CD14-positive monocyte (primary cell): ENCODE results near the gene PLAC9. TPM values are rescaled to one million over a fixed set of nuclear protein-coding genes. Genes with fewer than 3 reads are reported as not detected.

Experiments
- DNase-seq, 3 donors: peaks; one replicate each; pipeline ENCODE4 v3.0.0-alpha.2; 2011 to 2022
- H2AFZ ChIP-seq: 2 replicates; pipeline ENCODE4 v1.6.0; 2012; ENCODE audit warnings: mild to moderate bottlenecking, low read depth, low read length, inconsistent platforms; ENCODE audit not compliant: insufficient read depth, poor library complexity, severe bottlenecking
- H3K27ac ChIP-seq, 2 donors: 1 replicate in 1 of 2; 2 replicates in 1 of 2; pipeline ENCODE4 v1.5.1; 2012 to 2013; ENCODE audit warnings: low read length in 2 of 2, control low read depth in 1 of 2, inconsistent platforms in 1 of 2, low read depth in 1 of 2, mild to moderate bottlenecking in 1 of 2
- H3K27me3 ChIP-seq, 2 donors: one replicate each; pipeline versions ENCODE4 v1.6.0 to v1.6.1; 2011 to 2013; ENCODE audit warnings: low read length in 2 of 2; ENCODE audit not compliant: control insufficient read depth in 2 of 2, insufficient read depth in 2 of 2
- H3K36me3 ChIP-seq, 2 donors: replicated peaks in 1 of 2; 1 replicate in 1 of 2; 2 replicates in 1 of 2; pipeline versions ENCODE4 v1.5.1 to v1.6.1; 2012 to 2013; ENCODE audit warnings: low read length in 2 of 2, control low read depth in 1 of 2, inconsistent platforms in 1 of 2, mild to moderate bottlenecking in 1 of 2; ENCODE audit not compliant: insufficient read depth in 2 of 2, control insufficient read depth in 1 of 2
- H3K4me1 ChIP-seq, 2 donors: 1 replicate in 1 of 2; 2 replicates in 1 of 2; pipeline versions ENCODE4 v1.5.1 to v1.6.1; 2012 to 2013; ENCODE audit warnings: low read length in 2 of 2, control low read depth in 1 of 2, inconsistent platforms in 1 of 2, mild to moderate bottlenecking in 1 of 2, moderate library complexity in 1 of 2; ENCODE audit not compliant: insufficient read depth in 2 of 2, control insufficient read depth in 1 of 2
- H3K4me2 ChIP-seq: replicated peaks from 2 replicates; pipeline ENCODE3; 2012; ENCODE audit warnings: low read length, moderate library complexity, mild to moderate bottlenecking; ENCODE audit not compliant: poor library complexity, severe bottlenecking; ENCODE audit errors: extremely low read depth
- H3K4me3 ChIP-seq, 3 experiments: fragments of 200-600 bp in 1 of 3; sonication (generic) in 1 of 3; replicated peaks in 1 of 3; 1 replicate in 2 of 3; 2 replicates in 1 of 3; pipeline ENCODE4 v1.5.1; 2011 to 2013; ENCODE audit warnings: low read length in 3 of 3, mild to moderate bottlenecking in 3 of 3, control low read depth in 2 of 3, low read depth in 2 of 3, inconsistent platforms in 1 of 3, moderate library complexity in 1 of 3
- H3K79me2 ChIP-seq: 2 replicates; pipeline ENCODE4 v1.6.0; 2012; ENCODE audit warnings: mild to moderate bottlenecking, control low read depth, inconsistent platforms, low read length, moderate library complexity; ENCODE audit not compliant: insufficient read depth
- H3K9ac ChIP-seq: 2 replicates; pipeline ENCODE4 v1.6.0; 2017; ENCODE audit warnings: low read length, mild to moderate bottlenecking; ENCODE audit not compliant: insufficient read depth, poor library complexity, severe bottlenecking
- H3K9me3 ChIP-seq, 2 donors: replicated peaks in 1 of 2; 1 replicate in 1 of 2; 2 replicates in 1 of 2; pipeline versions ENCODE4 v1.5.1 to v1.6.1; 2012 to 2013; ENCODE audit warnings: low read length in 2 of 2, control low read depth in 1 of 2; ENCODE audit not compliant: control insufficient read depth in 1 of 2, insufficient read depth in 1 of 2
- H4K20me1 ChIP-seq: 2 replicates; pipeline ENCODE4 v1.6.0; 2012; ENCODE audit warnings: mild to moderate bottlenecking, low read length, control low read depth, moderate library complexity; ENCODE audit not compliant: insufficient read depth
- H3K27ac Mint-ChIP-seq, 7 donors: one replicate each; pipeline ENCODE4 v1.8.0; 2020; ENCODE audit warnings: mild to moderate bottlenecking in 7 of 7, mixed read lengths in 7 of 7, moderate library complexity in 6 of 7, inconsistent platforms in 2 of 7
- H3K27me3 Mint-ChIP-seq, 3 donors: one replicate each; pipeline ENCODE4 v1.8.0; 2021 to 2022; ENCODE audit warnings: low read depth in 3 of 3, mild to moderate bottlenecking in 3 of 3, mixed read lengths in 3 of 3, moderate library complexity in 3 of 3, inconsistent platforms in 1 of 3
- H3K36me3 Mint-ChIP-seq, 2 donors: one replicate each; pipeline ENCODE4 v1.8.0; 2020; ENCODE audit warnings: mixed read lengths in 2 of 2, inconsistent platforms in 1 of 2, mild to moderate bottlenecking in 1 of 2
- H3K4me1 Mint-ChIP-seq: one replicate; pipeline ENCODE4 v1.8.0; 2020; ENCODE audit warnings: mild to moderate bottlenecking, mixed read lengths
- H3K4me3 Mint-ChIP-seq, 2 donors: one replicate each; pipeline ENCODE4 v1.8.0; 2020; ENCODE audit warnings: mild to moderate bottlenecking in 2 of 2, mixed read lengths in 2 of 2, moderate library complexity in 1 of 2
- H3K9me3 Mint-ChIP-seq, 7 donors: one replicate each; pipeline ENCODE4 v1.8.0; 2020 to 2022; ENCODE audit warnings: mixed read lengths in 7 of 7, mild to moderate bottlenecking in 6 of 7, moderate library complexity in 6 of 7, inconsistent platforms in 2 of 7
- WGBS: methylation state at CpG from one replicate; pipeline ENCODE4 v1.1.5; 2013; ENCODE audit warnings: missing lambda C conversion rate; ENCODE audit not compliant: insufficient coverage; 5-methylcytosine and 5-hydroxymethylcytosine counted together
- intact Hi-C, 2 donors: fragments of 100-400 bp; cut with micrococcal nuclease; formaldehyde crosslinking; loops; one replicate each; pipeline versions ENCODE4 v1.15.0 to v1.15.1; 2023
- polyA plus RNA-seq, 3 donors: library from polyadenylated mRNA; depleted of rRNA in 1 of 3; unstranded in 2 of 3; stranded (reverse) in 1 of 3; fragments of 300-500 nt in 2 of 3; fragments of >200 nt in 1 of 3; fragmentation: Illumina TruSeq in 2 of 3; gene quantifications; 1 replicate in 2 of 3; 2 replicates in 1 of 3; pipeline ENCODE4 v1.2.3, GENCODE V29; 2012 to 2021
- TF ChIP-seq, protein P1 (sequence below): fragments of 200-600 bp; IDR thresholded peaks from one replicate; pipeline ENCODE4 v1.8.0; 2022; ENCODE audit warnings: antibody characterized with exemption, mild to moderate bottlenecking

Gene PLAC9
- polyA plus RNA-seq, 3 donors = not detected

DNA sequence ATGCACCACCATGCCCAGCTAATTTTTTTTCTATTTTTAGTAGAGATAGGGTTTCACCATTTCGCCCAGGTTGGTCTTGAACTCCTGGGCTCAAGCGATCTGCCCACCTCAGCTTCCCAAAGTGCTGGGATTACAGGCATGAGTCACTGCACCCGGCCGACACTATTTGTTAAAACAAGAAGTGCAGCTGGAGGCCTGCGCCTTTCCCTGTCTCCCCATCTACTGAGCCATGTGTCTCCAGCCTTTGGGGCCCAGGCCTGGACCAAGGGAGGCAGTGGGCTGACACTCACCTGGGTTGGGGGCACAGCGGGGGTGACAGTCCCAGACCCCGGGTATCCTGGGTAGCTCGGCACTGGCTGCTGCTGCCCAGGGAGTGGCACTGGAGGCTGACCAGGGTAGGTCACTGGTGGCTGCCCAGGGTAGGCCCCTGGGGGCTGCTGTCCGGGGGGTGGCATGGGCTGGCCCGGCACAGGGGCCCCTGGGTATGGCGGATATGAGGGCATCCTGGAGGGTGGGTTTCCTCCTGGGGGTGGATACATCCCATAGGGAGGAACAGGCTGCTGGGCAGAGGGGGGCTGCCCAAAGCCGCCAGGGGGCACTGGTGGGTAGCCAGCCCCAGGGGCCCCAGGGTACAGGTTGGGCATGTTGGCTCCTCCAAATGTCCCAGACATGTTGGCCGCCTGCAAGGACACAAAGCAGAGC is 36.3 kb downstream of the PLAC9 start:
- Histone ChIP-seq H3K9me3 (no peaks in the 10 kb centered on the region), H3K4me1 (peaks cover 22 to 33% of the 10 kb centered on the region in 2 donors), H3K4me2 (no peak overlapping the region), H4K20me1 (peaks cover 71% of the 10 kb centered on the region), H3K27ac (peak overlapping the region in 1 of 2 donors; percentile 65), H2AFZ (no peak overlapping the region), H3K9ac (no peak overlapping the region), H3K27me3 (no peaks in the 10 kb centered on the region), H3K36me3 (peaks cover 62 to 93% of the 10 kb centered on the region in 2 donors), H3K79me2 (peaks cover 53% of the 10 kb centered on the region), H3K4me3 (no peak overlapping the region)
- H3K4me3 Mint-ChIP-seq = no peak overlapping the region
- H3K9me3 Mint-ChIP-seq = peaks cover 0 to 3% (median 0%) of the 10 kb centered on the region in 7 donors
- peaks cover 73 to 89% of the 10 kb centered on the region in 2 donors for H3K36me3 Mint-ChIP-seq
- WGBS = 94% methylated on average over 12 of the region's 13 CpGs
- TF ChIP-seq, protein P1, sequence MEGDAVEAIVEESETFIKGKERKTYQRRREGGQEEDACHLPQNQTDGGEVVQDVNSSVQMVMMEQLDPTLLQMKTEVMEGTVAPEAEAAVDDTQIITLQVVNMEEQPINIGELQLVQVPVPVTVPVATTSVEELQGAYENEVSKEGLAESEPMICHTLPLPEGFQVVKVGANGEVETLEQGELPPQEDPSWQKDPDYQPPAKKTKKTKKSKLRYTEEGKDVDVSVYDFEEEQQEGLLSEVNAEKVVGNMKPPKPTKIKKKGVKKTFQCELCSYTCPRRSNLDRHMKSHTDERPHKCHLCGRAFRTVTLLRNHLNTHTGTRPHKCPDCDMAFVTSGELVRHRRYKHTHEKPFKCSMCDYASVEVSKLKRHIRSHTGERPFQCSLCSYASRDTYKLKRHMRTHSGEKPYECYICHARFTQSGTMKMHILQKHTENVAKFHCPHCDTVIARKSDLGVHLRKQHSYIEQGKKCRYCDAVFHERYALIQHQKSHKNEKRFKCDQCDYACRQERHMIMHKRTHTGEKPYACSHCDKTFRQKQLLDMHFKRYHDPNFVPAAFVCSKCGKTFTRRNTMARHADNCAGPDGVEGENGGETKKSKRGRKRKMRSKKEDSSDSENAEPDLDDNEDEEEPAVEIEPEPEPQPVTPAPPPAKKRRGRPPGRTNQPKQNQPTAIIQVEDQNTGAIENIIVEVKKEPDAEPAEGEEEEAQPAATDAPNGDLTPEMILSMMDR = peak; percentile 21
- peaks cover 0 to 3% (median 2%) of the 10 kb centered on the region in 3 donors for H3K27me3 Mint-ChIP-seq
- H3K27ac Mint-ChIP-seq = peak overlapping the region in 3 of 7 donors; percentile 21 to 96 (median 66)
- DNase-seq = no peak
- peaks cover 46% of the 10 kb centered on the region for H3K4me1 Mint-ChIP-seq
- intact Hi-C loops = no loop called here

GRCh38 chr10:80170026-80170425 is 37.5 kb downstream of the PLAC9 start:
- H3K9ac ChIP-seq = no peak overlapping the region
- H3K79me2 ChIP-seq = peaks cover 62% of the 10 kb centered on the region
- H2AFZ ChIP-seq = no peak overlapping the region
- Mint-ChIP-seq H3K27ac (peak overlapping the region in 5 of 7 donors; percentile 23 to 90 (median 58)), H3K36me3 (peaks cover 62 to 81% of the 10 kb centered on the region in 2 donors), H3K4me1 (peaks cover 45% of the 10 kb centered on the region), H3K27me3 (peaks cover 0 to 3% (median 2%) of the 10 kb centered on the region in 3 donors), H3K9me3 (peaks cover 0 to 3% (median 0%) of the 10 kb centered on the region in 7 donors), H3K4me3 (no peak overlapping the region)
- no CpG with 5 or more reads among the region's 4 CpGs for WGBS
- H3K27ac ChIP-seq = peak overlapping the region in 1 of 2 donors; percentile 65
- H3K4me3 ChIP-seq = no peak overlapping the region
- intact Hi-C loops = no loop called here
- no peak overlapping the region for H3K4me2 ChIP-seq
- DNase-seq = no peak
- no peaks in the 10 kb centered on the region for H3K9me3 ChIP-seq
- H4K20me1 ChIP-seq = peaks cover 80% of the 10 kb centered on the region
- H3K36me3 ChIP-seq = peaks cover 53 to 88% of the 10 kb centered on the region in 2 donors
- H3K4me1 ChIP-seq = peaks cover 22 to 33% of the 10 kb centered on the region in 2 donors
- TF ChIP-seq, protein P1 = no peak
- H3K27me3 ChIP-seq = no peaks in the 10 kb centered on the region
